ENCODE data around the gene TMEM116.
"Not testable (repeated sequence)": the region's sequence is repeated elsewhere in the genome, so short reads cannot be mapped to it uniquely, and the experiment has no call there.

Gene TMEM116

GRCh38 chr12:111975161-111975931, 37.6 kb downstream of the TMEM116 start:
- DNase-seq, result no peak

- DNase-seq, result no peak
Observed at GRCh38 chr12:111971800-111972199, 41.2 kb downstream of the TMEM116 start.

GRCh38 chr12:111964935-111965334, 48.0 kb downstream of the TMEM116 start:
- DNase-seq, result no peak

GRCh38 chr12:111959518-111959917, 53.4 kb downstream of the TMEM116 start:
- DNase-seq, result not testable (repeated sequence)

- DNase-seq, result not testable (repeated sequence)
Observed at GRCh38 chr12:111957224-111957623, 55.7 kb downstream of the TMEM116 start.

GRCh38 chr12:111954969-111955368, 58.0 kb downstream of the TMEM116 start:
- DNase-seq, result no peak

GRCh38 chr12:111953455-111953854, 59.5 kb downstream of the TMEM116 start:
- no peak for DNase-seq

- DNase-seq, result not testable (repeated sequence)
Observed at GRCh38 chr12:111952084-111952787, 60.7 kb downstream of the TMEM116 start.

GRCh38 chr12:111950961-111951676, 61.8 kb downstream of the TMEM116 start:
- peak; percentile 48 for DNase-seq

GRCh38 chr12:111943929-111944328, 69.0 kb downstream of the TMEM116 start:
- DNase-seq, result no peak

- DNase-seq, result no peak
Observed at GRCh38 chr12:111942557-111942956, 70.4 kb downstream of the TMEM116 start.

GRCh38 chr12:111937429-111937828, 75.5 kb downstream of the TMEM116 start:
- DNase-seq, result no peak

GRCh38 chr12:111936869-111937268, 76.1 kb downstream of the TMEM116 start:
- DNase-seq, result no peak

GRCh38 chr12:111932241-111932640, 80.7 kb downstream of the TMEM116 start:
- DNase-seq, result no peak

- DNase-seq, result no peak
Observed at GRCh38 chr12:111927346-111927745, 85.6 kb downstream of the TMEM116 start.

GRCh38 chr12:111926631-111927030, 86.3 kb downstream of the TMEM116 start:
- DNase-seq, result no peak

GRCh38 chr12:111925171-111925570, 87.8 kb downstream of the TMEM116 start:
- no peak for DNase-seq

GRCh38 chr12:111907740-111908139, 105.2 kb downstream of the TMEM116 start:
- DNase-seq, result no peak

- no peak for DNase-seq
Observed at GRCh38 chr12:111905502-111905901, 107.5 kb downstream of the TMEM116 start.

GRCh38 chr12:111904446-111904975, 108.5 kb downstream of the TMEM116 start:
- DNase-seq, result no peak

GRCh38 chr12:111901182-111901581, 111.8 kb downstream of the TMEM116 start:
- DNase-seq, result no peak

- DNase-seq, result no peak
Observed at GRCh38 chr12:111894556-111894955, 118.4 kb downstream of the TMEM116 start.

GRCh38 chr12:111893287-111893686, 119.7 kb downstream of the TMEM116 start:
- DNase-seq, result no peak
